SK-N-MC (cell line): ENCODE measurements around the gene GASK1B.

Source experiments
- DNase-seq: peaks from one replicate; pipeline ENCODE4 v3.0.0-alpha.2; 2011; ENCODE audit warnings: low read depth, low spot score
- H3K27ac ChIP-seq: fragments of 200-600 bp; sonication (generic); 2 replicates; pipeline ENCODE4 v1.5.1; 2016; ENCODE audit warnings: mixed run types
- H3K36me3 ChIP-seq: fragments of 200-600 bp; sonication (generic); 2 replicates; pipeline ENCODE4 v1.6.1; 2017; ENCODE audit warnings: antibody characterized with exemption, low read length, mixed read lengths; ENCODE audit not compliant: insufficient read depth
- H3K4me3 ChIP-seq: fragments of 200-600 bp; sonication (generic); 2 replicates; pipeline ENCODE4 v1.5.1; 2016
- H3K9ac ChIP-seq: fragments of 200-600 bp; sonication (generic); 2 replicates; pipeline ENCODE4 v1.8.0; 2017; ENCODE audit warnings: mixed run types, mixed read lengths; ENCODE audit not compliant: insufficient read length
- H3K9me3 ChIP-seq: fragments of 200-600 bp; sonication (generic); 2 replicates; pipeline ENCODE4 v1.6.1; 2017; ENCODE audit warnings: low read depth, mild to moderate bottlenecking, antibody characterized with exemption, low read length, moderate library complexity, mixed read lengths
- EZH2 ChIP-seq: fragments of 200-600 bp; sonication (generic); IDR thresholded peaks from one replicate; pipeline ENCODE4 v1.6.1; 2017; ENCODE audit warnings: antibody characterized with exemption
- FOXP2 ChIP-seq: optimal IDR thresholded peaks from 2 replicates; pipeline ENCODE3; 2011; ENCODE audit warnings: mild to moderate bottlenecking, moderate library complexity; ENCODE audit not compliant: insufficient read depth; ENCODE audit errors: extremely low read length, control extremely low read depth
- POLR2AphosphoS5 ChIP-seq: IDR thresholded peaks from 2 replicates; pipeline ENCODE4 v1.6.1; 2012; ENCODE audit warnings: mild to moderate bottlenecking, low read depth, low read length, borderline replicate concordance

GASK1B gene

GRCh38 chr4:158208963-158209640, 36.3 kb upstream of the GASK1B start:
- DNase-seq, result no peak
- Histone ChIP-seq H3K36me3 (no peaks in the 10 kb centered on the region), H3K4me3 (no peak overlapping the region), H3K9me3 (no peaks in the 10 kb centered on the region), H3K27ac (no peak overlapping the region), H3K9ac (no peak overlapping the region)
- TF ChIP-seq FOXP2, result no peak
- TF ChIP-seq POLR2AphosphoS5, result no peak
- no peak for TF ChIP-seq EZH2

- no peak for DNase-seq
- TF ChIP-seq EZH2 (no peak), POLR2AphosphoS5 (no peak), FOXP2 (no peak)
- H3K27ac ChIP-seq, result no peak overlapping the region
- no peaks in the 10 kb centered on the region for H3K9me3 ChIP-seq
- H3K4me3 ChIP-seq, result no peak overlapping the region
- H3K9ac ChIP-seq, result no peak overlapping the region
- H3K36me3 ChIP-seq, result no peaks in the 10 kb centered on the region
Measured at GRCh38 chr4:158203929-158204328, 31.1 kb upstream of the GASK1B start.

- Histone ChIP-seq H3K4me3 (no peak overlapping the region), H3K36me3 (no peaks in the 10 kb centered on the region), H3K9ac (no peak overlapping the region), H3K27ac (no peak overlapping the region), H3K9me3 (no peaks in the 10 kb centered on the region)
- no peak for DNase-seq
- TF ChIP-seq POLR2AphosphoS5, result no peak
- TF ChIP-seq FOXP2, result no peak
- no peak for TF ChIP-seq EZH2
Measured at GRCh38 chr4:158203436-158203835, 30.6 kb upstream of the GASK1B start.

GRCh38 chr4:158202481-158202880, 29.7 kb upstream of the GASK1B start:
- TF ChIP-seq FOXP2 (no peak), POLR2AphosphoS5 (no peak), EZH2 (no peak)
- Histone ChIP-seq H3K36me3 (no peaks in the 10 kb centered on the region), H3K4me3 (no peak overlapping the region), H3K9ac (no peak overlapping the region), H3K27ac (no peak overlapping the region), H3K9me3 (no peaks in the 10 kb centered on the region)
- DNase-seq, result no peak

GRCh38 chr4:158201876-158202275, 29.1 kb upstream of the GASK1B start:
- Histone ChIP-seq H3K27ac (no peak overlapping the region), H3K9me3 (no peaks in the 10 kb centered on the region), H3K9ac (no peak overlapping the region), H3K36me3 (no peaks in the 10 kb centered on the region), H3K4me3 (no peak overlapping the region)
- no peak for DNase-seq
- TF ChIP-seq EZH2 (no peak), POLR2AphosphoS5 (no peak), FOXP2 (no peak)

GRCh38 chr4:158201322-158201721, 28.5 kb upstream of the GASK1B start:
- no peak overlapping the region for H3K27ac ChIP-seq

GRCh38 chr4:158200214-158200613, 27.4 kb upstream of the GASK1B start:
- DNase-seq, result no peak
- Histone ChIP-seq H3K36me3 (no peaks in the 10 kb centered on the region), H3K4me3 (no peak overlapping the region), H3K9ac (no peak overlapping the region), H3K9me3 (no peaks in the 10 kb centered on the region), H3K27ac (no peak overlapping the region)
- TF ChIP-seq FOXP2 (no peak), EZH2 (no peak), POLR2AphosphoS5 (no peak)

More at GRCh38 chr4:158201322-158201721, 28.5 kb upstream of the GASK1B start:
- no peak overlapping the region for H3K9ac ChIP-seq
- no peaks in the 10 kb centered on the region for H3K9me3 ChIP-seq
- TF ChIP-seq FOXP2, result no peak
- TF ChIP-seq POLR2AphosphoS5, result no peak
- TF ChIP-seq EZH2, result no peak
- DNase-seq, result no peak
- H3K36me3 ChIP-seq, result no peaks in the 10 kb centered on the region
- H3K4me3 ChIP-seq, result no peak overlapping the region

- Histone ChIP-seq H3K27ac (no peak overlapping the region), H3K36me3 (no peaks in the 10 kb centered on the region), H3K9ac (no peak overlapping the region), H3K4me3 (no peak overlapping the region), H3K9me3 (no peaks in the 10 kb centered on the region)
- DNase-seq, result no peak
- TF ChIP-seq POLR2AphosphoS5, result no peak
- no peak for TF ChIP-seq EZH2
- no peak for TF ChIP-seq FOXP2
Measured at GRCh38 chr4:158197194-158197776, 24.5 kb upstream of the GASK1B start.
